Measurements from ENCODE around the gene OR2H1.

Gene OR2H1

GRCh38 chr6:29509711-29510110, 52.8 kb downstream of the OR2H1 start:
- no peak for DNase-seq (ENCODE audit: low read depth, low spot score)

- no peak for DNase-seq (ENCODE audit: low read depth, low spot score)
Observed at GRCh38 chr6:29510202-29510601, 53.2 kb downstream of the OR2H1 start.

- DNase-seq (ENCODE audit: low read depth, low spot score): no peak
Observed at GRCh38 chr6:29510746-29511300, 53.9 kb downstream of the OR2H1 start.

Data from brain pericyte (primary cell).